Measurements from ENCODE around the gene ARMC9.
"Not testable (repeated sequence)": the region's sequence is repeated elsewhere in the genome, so short reads cannot be mapped to it uniquely, and the experiment has no call there.

DNA sequence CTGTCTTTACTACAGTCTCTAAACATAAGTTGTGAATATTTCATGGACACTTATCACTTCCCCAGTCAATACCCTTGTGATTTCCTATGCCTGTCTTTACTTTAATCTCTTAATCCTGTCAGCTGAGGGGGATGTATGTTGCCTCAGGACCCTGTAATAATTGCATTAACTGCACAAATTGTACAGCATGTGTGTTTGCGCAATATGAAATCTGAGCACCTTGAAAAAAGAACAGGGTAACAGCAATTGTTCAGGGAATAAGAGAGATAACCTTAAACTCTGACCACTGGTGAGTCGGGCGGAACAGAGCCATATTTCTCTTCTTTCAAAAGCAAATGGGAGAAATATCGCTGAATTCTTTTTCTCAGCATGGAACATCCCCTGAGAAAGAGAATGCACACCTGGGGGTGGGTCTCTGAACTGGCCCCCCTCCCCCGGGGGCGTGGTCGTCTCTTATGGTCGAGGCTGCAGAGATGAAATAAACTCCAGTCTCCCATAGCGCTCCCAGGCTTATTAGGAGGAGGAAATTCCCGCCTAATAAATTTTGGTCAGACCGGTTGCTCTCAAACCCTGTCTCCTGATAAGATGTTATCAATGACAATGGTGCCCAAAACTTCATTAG is 177.7 kb downstream of the ARMC9 start:
- TF ChIP-seq, protein P1, sequence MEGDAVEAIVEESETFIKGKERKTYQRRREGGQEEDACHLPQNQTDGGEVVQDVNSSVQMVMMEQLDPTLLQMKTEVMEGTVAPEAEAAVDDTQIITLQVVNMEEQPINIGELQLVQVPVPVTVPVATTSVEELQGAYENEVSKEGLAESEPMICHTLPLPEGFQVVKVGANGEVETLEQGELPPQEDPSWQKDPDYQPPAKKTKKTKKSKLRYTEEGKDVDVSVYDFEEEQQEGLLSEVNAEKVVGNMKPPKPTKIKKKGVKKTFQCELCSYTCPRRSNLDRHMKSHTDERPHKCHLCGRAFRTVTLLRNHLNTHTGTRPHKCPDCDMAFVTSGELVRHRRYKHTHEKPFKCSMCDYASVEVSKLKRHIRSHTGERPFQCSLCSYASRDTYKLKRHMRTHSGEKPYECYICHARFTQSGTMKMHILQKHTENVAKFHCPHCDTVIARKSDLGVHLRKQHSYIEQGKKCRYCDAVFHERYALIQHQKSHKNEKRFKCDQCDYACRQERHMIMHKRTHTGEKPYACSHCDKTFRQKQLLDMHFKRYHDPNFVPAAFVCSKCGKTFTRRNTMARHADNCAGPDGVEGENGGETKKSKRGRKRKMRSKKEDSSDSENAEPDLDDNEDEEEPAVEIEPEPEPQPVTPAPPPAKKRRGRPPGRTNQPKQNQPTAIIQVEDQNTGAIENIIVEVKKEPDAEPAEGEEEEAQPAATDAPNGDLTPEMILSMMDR (IDR thresholded peaks at IDR 0.05): not testable (repeated sequence)
- not testable (repeated sequence) for TF ChIP-seq EP300 (IDR thresholded peaks at IDR 0.05)
